OCI-LY7 (cell line): Measurements from ENCODE around the gene ADAM12. TPM values are rescaled to one million over a fixed set of nuclear protein-coding genes. Genes with fewer than 3 reads are reported as not detected.

Experiments used
- BruUV-seq: library from RNA; stranded (reverse); fragments of 400-500 nt; replicated peaks from 2 replicates; lab custom pipeline; 2021; lab: Mats Ljungman, UMichigan
- CTCF ChIA-PET: fragments of 300-600 bp; sonication (Branson Sonifier 250); formaldehyde crosslinking; loops from one replicate; lab custom pipeline; 2022; ENCODE audit warnings: antibody characterized with exemption; ENCODE audit not compliant: unreplicated experiment; lab: Charles Lee
- POLR2A ChIA-PET: fragments of 300-600 bp; sonication (Branson Sonifier 250); formaldehyde crosslinking; loops from one replicate; lab custom pipeline; 2022; ENCODE audit warnings: antibody characterized with exemption; lab: Charles Lee
- DNase-seq: peaks from one replicate; pipeline ENCODE4 v3.0.0-alpha.2; 2015; ENCODE audit warnings: low spot score
- H2AFZ ChIP-seq: fragments of 200-600 bp; sonication (generic), shearing (Covaris generic); 2 replicates; pipeline ENCODE4 v1.6.1; 2014; ENCODE audit warnings: mild to moderate bottlenecking, antibody characterized with exemption, low read length, moderate library complexity
- H3K27ac ChIP-seq: fragments of 200-600 bp; sonication (generic); 2 replicates; pipeline ENCODE4 v1.5.1; 2014; ENCODE audit warnings: mixed run types, low read depth, mild to moderate bottlenecking, moderate library complexity, low read length, inconsistent platforms; ENCODE audit not compliant: poor library complexity, severe bottlenecking
- H3K36me3 ChIP-seq: fragments of 200-600 bp; sonication (generic); 2 replicates; pipeline ENCODE4 v1.6.1; 2014; ENCODE audit warnings: mild to moderate bottlenecking, antibody characterized with exemption, low read length, moderate library complexity, mixed read lengths; ENCODE audit not compliant: insufficient read depth
- H3K4me1 ChIP-seq: fragments of 200-600 bp; sonication (generic); 2 replicates; pipeline ENCODE4 v1.5.1; 2014; ENCODE audit warnings: mild to moderate bottlenecking, low read length; ENCODE audit not compliant: insufficient read depth, poor library complexity, severe bottlenecking
- H3K4me2 ChIP-seq: fragments of 200-600 bp; sonication (generic); 2 replicates; pipeline ENCODE4 v1.6.1; 2014; ENCODE audit warnings: mild to moderate bottlenecking, low read length
- H3K4me3 ChIP-seq: fragments of 200-600 bp; sonication (generic); 2 replicates; pipeline ENCODE4 v1.5.1; 2014; ENCODE audit warnings: mild to moderate bottlenecking, low read depth, low read length; ENCODE audit not compliant: poor library complexity, severe bottlenecking
- H3K79me2 ChIP-seq: fragments of 200-600 bp; sonication (generic); 2 replicates; pipeline ENCODE4 v1.6.1; 2016; ENCODE audit warnings: low read depth, mild to moderate bottlenecking, low read length, moderate library complexity, mixed read lengths; ENCODE audit not compliant: insufficient read depth
- H3K9me2 ChIP-seq: fragments of 200-600 bp; sonication (generic); 2 replicates; pipeline ENCODE4 v1.6.1; 2016; ENCODE audit warnings: mild to moderate bottlenecking, low read length, mixed read lengths; ENCODE audit not compliant: insufficient read depth
- H3K9me3 ChIP-seq: fragments of 200-600 bp; sonication (generic); 2 replicates; pipeline ENCODE4 v1.6.1; 2014; ENCODE audit warnings: mild to moderate bottlenecking, mixed run types, low read length, mixed read lengths
- H4K20me1 ChIP-seq: fragments of 200-600 bp; sonication (generic); 2 replicates; pipeline ENCODE4 v1.6.1; 2014; ENCODE audit warnings: mild to moderate bottlenecking, antibody characterized with exemption, low read length, moderate library complexity, mixed read lengths; ENCODE audit not compliant: insufficient read depth
- CTCF ChIP-seq: fragments of 200-600 bp; sonication (generic); conservative IDR thresholded peaks from 2 replicates; pipeline ENCODE4 v1.5.1; 2014; ENCODE audit warnings: mild to moderate bottlenecking, antibody characterized with exemption, low read length, moderate library complexity, mixed read lengths
- EZH2phosphoT487 ChIP-seq: fragments of 200-600 bp; sonication (generic); IDR thresholded peaks from 2 replicates; pipeline ENCODE4 v1.6.1; 2018; ENCODE audit warnings: low read depth, borderline replicate concordance, mild to moderate bottlenecking, mixed run types, antibody characterized with exemption, low read length, moderate library complexity, mixed read lengths
- intact Hi-C: fragments of 100-400 bp; cut with micrococcal nuclease; formaldehyde crosslinking; loops from one replicate; pipeline ENCODE4 v1.10.0; 2022; ENCODE audit not compliant: unreplicated experiment
- total RNA-seq, 2 experiments: library from RNA; depleted of rRNA in 1 of 2; stranded (reverse); fragments of >200 nt in 1 of 2; shearing (Covaris generic) in 1 of 2; gene quantifications; 2 replicates each; pipeline ENCODE4 v1.2.3, GENCODE V29; 2014 to 2022

The ADAM12 gene
- total RNA-seq, 2 experiments from 2014 or later, result 0.06 TPM; not detected in 1

GRCh38 chr10:126133906-126134656 is 254.2 kb downstream of the ADAM12 start:
- H3K9me3 ChIP-seq, result no peaks in the 10 kb centered on the region
- no peaks in the 10 kb centered on the region for H3K4me1 ChIP-seq
- POLR2A ChIA-PET, result no interaction called here
- no peaks in the 10 kb centered on the region for H3K79me2 ChIP-seq
- no peak for DNase-seq
- TF ChIP-seq CTCF, result no peak
- no peak for TF ChIP-seq EZH2phosphoT487
- intact Hi-C loops, result no loop called here
- no peak overlapping the region for H3K27ac ChIP-seq
- no peaks in the 10 kb centered on the region for H3K9me2 ChIP-seq
- H3K4me3 ChIP-seq, result no peak overlapping the region
- no peak overlapping the region for H3K4me2 ChIP-seq
- H3K36me3 ChIP-seq, result no peaks in the 10 kb centered on the region
- CTCF ChIA-PET, result no interaction called here
- no TSS peak for BruUV-seq
- no peak overlapping the region for H2AFZ ChIP-seq
- H4K20me1 ChIP-seq, result no peaks in the 10 kb centered on the region

DNA sequence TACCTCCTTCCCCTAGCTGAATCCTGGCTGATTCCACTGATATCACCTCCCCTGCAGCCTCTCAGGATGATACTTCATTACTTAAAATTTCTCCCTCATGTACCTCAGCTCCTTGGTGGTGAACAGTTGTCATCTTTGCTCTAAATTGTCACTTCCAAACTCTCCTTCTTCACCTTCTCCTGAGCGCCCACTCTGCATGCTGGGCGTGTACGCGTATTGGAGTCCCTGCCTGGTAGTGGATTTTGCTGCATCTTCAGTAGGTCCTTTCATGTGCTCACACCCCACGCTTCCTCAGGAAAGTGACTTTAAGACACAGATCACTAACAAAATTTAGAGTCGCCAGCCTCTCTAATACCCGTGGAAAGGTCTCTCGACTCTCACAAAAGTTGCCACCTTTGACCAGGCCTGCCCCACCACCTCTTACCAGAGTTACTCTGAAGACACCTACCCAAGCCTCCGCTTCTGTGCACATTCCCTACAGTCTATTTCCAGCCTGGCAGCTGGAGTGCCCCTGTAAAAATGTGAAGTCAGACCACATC is 255.1 kb downstream of the ADAM12 start:
- no peak overlapping the region for H3K4me2 ChIP-seq
- no peak for DNase-seq
- POLR2A ChIA-PET, result interaction anchor here (0.7 kb wide), 1 partner anchor 191 kb away, joined by 3 read pairs; no protein-coding TSS in a partner anchor

More for the DNA sequence above, 255.1 kb downstream of the ADAM12 start:
- Histone ChIP-seq H3K9me2 (no peaks in the 10 kb centered on the region), H3K9me3 (no peaks in the 10 kb centered on the region), H3K36me3 (no peaks in the 10 kb centered on the region), H3K4me1 (no peaks in the 10 kb centered on the region), H3K27ac (no peak overlapping the region), H4K20me1 (no peaks in the 10 kb centered on the region), H3K79me2 (no peaks in the 10 kb centered on the region), H2AFZ (no peak overlapping the region), H3K4me3 (no peak overlapping the region)
- TF ChIP-seq EZH2phosphoT487 (no peak), CTCF (no peak)
- CTCF ChIA-PET, result no interaction called here
- BruUV-seq, result no TSS peak
- intact Hi-C loops, result no loop called here
